NCI-H524 (cell line): ENCODE measurements around the gene RUSC1.
"Not testable (repeated sequence)": the region's sequence is repeated elsewhere in the genome, so short reads cannot be mapped to it uniquely, and the experiment has no call there.

ENCODE experiments used
- DNase-seq, 2 experiments: peaks; one replicate each; lab custom pipeline; 2025; lab: John Stamatoyannopoulos, UW

The RUSC1 gene

GRCh38 chr1:155324037-155324716 is 3.5 kb downstream of the RUSC1 start:
- peak; percentile 87 to 94 for DNase-seq

- DNase-seq: peak; percentile 15 to 46
These were observed 4.3 kb downstream of the RUSC1 start for GRCh38 chr1:155324717-155325602.

- no peak for DNase-seq
These were observed 4.9 kb downstream of the RUSC1 start for GRCh38 chr1:155325603-155325893.

- DNase-seq: no peak
These were observed 5.4 kb downstream of the RUSC1 start for GRCh38 chr1:155326020-155326526.

- no peak for DNase-seq
These were observed 5.9 kb downstream of the RUSC1 start for GRCh38 chr1:155326631-155327037.

GRCh38 chr1:155327981-155328380 is 7.3 kb downstream of the RUSC1 start:
- no peak for DNase-seq

- DNase-seq: not testable (repeated sequence)
These were observed 8.2 kb downstream of the RUSC1 start for GRCh38 chr1:155328856-155329255.

GRCh38 chr1:155329980-155330598 is 9.4 kb downstream of the RUSC1 start:
- DNase-seq: no peak

GRCh38 chr1:155334962-155335361 is 14.3 kb downstream of the RUSC1 start:
- no peak for DNase-seq

- no peak for DNase-seq
These were observed 18.9 kb downstream of the RUSC1 start for GRCh38 chr1:155339515-155340097.

GRCh38 chr1:155342842-155343241 is 22.1 kb downstream of the RUSC1 start:
- no peak for DNase-seq

GRCh38 chr1:155352631-155353030 is 31.9 kb downstream of the RUSC1 start:
- DNase-seq: no peak

- no peak for DNase-seq
These were observed 39.4 kb downstream of the RUSC1 start for GRCh38 chr1:155360051-155360450.

- DNase-seq: no peak
These were observed 58.5 kb downstream of the RUSC1 start for GRCh38 chr1:155379180-155379579.

- no peak for DNase-seq
These were observed 59.0 kb downstream of the RUSC1 start for GRCh38 chr1:155379631-155380090.
